Measurements from ENCODE around the gene TBC1D4.

Gene TBC1D4

DNA sequence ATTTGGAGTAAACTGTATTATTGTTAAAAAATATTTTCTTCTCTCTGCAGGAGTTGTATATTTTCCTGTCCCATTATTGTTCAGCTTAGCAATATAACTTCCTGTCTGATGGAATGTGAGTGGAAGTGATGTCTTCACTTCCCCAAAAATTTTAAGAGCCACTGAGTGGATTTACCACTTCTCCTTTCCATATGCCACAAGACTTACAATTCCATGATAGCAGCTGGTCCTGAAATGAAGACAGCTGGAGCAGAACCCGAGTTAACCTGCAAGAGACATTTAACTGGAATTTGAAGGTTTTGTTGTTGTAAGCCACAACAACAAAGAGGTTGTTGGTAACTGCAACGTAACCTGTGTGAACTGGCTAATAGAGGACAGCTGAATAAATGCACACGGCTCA is 23.4 kb upstream of the TBC1D4 start:
- no peak overlapping the region for H3K14ac ChIP-seq (ENCODE audit: low read length in 2 of 2)
- H2AK5ac ChIP-seq (ENCODE audit: low read length, severe bottlenecking) = no peak overlapping the region
- H3K79me1 ChIP-seq (replicated peaks; ENCODE audit: low read length, poor library complexity, severe bottlenecking) = no peaks in the 10 kb centered on the region
- no peak overlapping the region for H4K8ac ChIP-seq (ENCODE audit: low read length)
- no peaks in the 10 kb centered on the region for H3K9me3 ChIP-seq (ENCODE audit: control insufficient read depth, low read length)
- H3K4ac ChIP-seq (ENCODE audit: low read depth in 1 of 2, low read length in 2 of 2) = no peak overlapping the region
- no peaks in the 10 kb centered on the region for H3K36me3 ChIP-seq (ENCODE audit: control insufficient read depth in 1 of 2, insufficient read depth in 2 of 2, low read depth in 1 of 2, low read length in 2 of 2)
- H3K27me3 ChIP-seq (ENCODE audit: control insufficient read depth in 1 of 2, insufficient read depth in 1 of 2, low read length in 2 of 2) = no peaks in the 10 kb centered on the region
- H3K9ac ChIP-seq (ENCODE audit: low read length) = no peak overlapping the region
- DNase-seq = no peak
- WGBS = 66% methylated on average over 2 of the region's 3 CpGs
- no peak overlapping the region for H2BK120ac ChIP-seq (ENCODE audit: low read depth, low read length)
- no peak overlapping the region for H3K27ac ChIP-seq (ENCODE audit: low read length, poor library complexity, severe bottlenecking)
- H4K91ac ChIP-seq (ENCODE audit: low read length) = no peak overlapping the region
- no peak overlapping the region for H2AFZ ChIP-seq (ENCODE audit: low read depth, low read length)
- no peak overlapping the region for H3K18ac ChIP-seq (ENCODE audit: low read depth in 1 of 2, low read length in 2 of 2)
- no peak overlapping the region for H3K23ac ChIP-seq (ENCODE audit: low read length in 2 of 2)
- no peak overlapping the region for H2BK15ac ChIP-seq (ENCODE audit: low read depth, poor library complexity, severe bottlenecking)
- H3K4me3 ChIP-seq (ENCODE audit: insufficient read depth in 1 of 2, low read depth in 1 of 2, low read length in 2 of 2) = no peak overlapping the region
- no peak overlapping the region for H2BK5ac ChIP-seq (ENCODE audit: low read depth, low read length, poor library complexity, severe bottlenecking)
- H3K4me2 ChIP-seq (ENCODE audit: low read length, poor library complexity, severe bottlenecking) = no peak overlapping the region
- no peak overlapping the region for H2BK12ac ChIP-seq (ENCODE audit: low read length in 2 of 2)
- H3K4me1 ChIP-seq (ENCODE audit: control insufficient read depth, insufficient read depth, low read depth, low read length) = no peaks in the 10 kb centered on the region

DNA sequence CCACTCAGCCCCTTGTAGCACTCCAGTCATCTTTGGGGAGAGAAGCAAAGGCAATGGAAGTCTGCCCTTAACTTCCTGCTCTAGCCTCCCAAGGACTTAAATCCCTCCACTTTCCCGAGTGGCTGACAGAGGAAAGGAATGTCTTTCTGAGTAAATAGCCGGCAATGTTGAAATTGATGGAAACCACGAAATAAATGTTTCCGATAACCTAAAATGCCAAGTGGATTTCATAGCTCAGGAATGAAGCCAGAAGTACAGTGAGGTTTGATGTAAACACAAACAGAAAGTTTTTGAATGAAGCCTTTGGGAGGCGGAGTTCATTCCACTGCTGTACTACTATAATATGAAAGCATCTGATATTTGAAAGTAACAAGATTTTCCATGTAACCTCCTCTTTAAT is 14.0 kb upstream of the TBC1D4 start:
- Histone ChIP-seq H2AK5ac (ENCODE audit: low read length, severe bottlenecking) (no peak overlapping the region), H3K9ac (ENCODE audit: low read length) (no peak overlapping the region), H3K18ac (ENCODE audit: low read depth in 1 of 2, low read length in 2 of 2) (no peak overlapping the region), H2BK15ac (ENCODE audit: low read depth, poor library complexity, severe bottlenecking) (no peak overlapping the region), H3K4ac (ENCODE audit: low read depth in 1 of 2, low read length in 2 of 2) (no peak overlapping the region), H3K4me1 (ENCODE audit: control insufficient read depth, insufficient read depth, low read depth, low read length) (no peaks in the 10 kb centered on the region), H2AFZ (ENCODE audit: low read depth, low read length) (no peak overlapping the region), H4K91ac (ENCODE audit: low read length) (no peak overlapping the region), H2BK120ac (ENCODE audit: low read depth, low read length) (no peak overlapping the region), H4K8ac (ENCODE audit: low read length) (no peak overlapping the region), H3K23ac (ENCODE audit: low read length in 2 of 2) (no peak overlapping the region), H3K27me3 (ENCODE audit: control insufficient read depth in 1 of 2, insufficient read depth in 1 of 2, low read length in 2 of 2) (no peaks in the 10 kb centered on the region), H2BK5ac (ENCODE audit: low read depth, low read length, poor library complexity, severe bottlenecking) (no peak overlapping the region), H3K14ac (ENCODE audit: low read length in 2 of 2) (no peak overlapping the region), H3K27ac (ENCODE audit: low read length, poor library complexity, severe bottlenecking) (no peak overlapping the region), H3K36me3 (ENCODE audit: control insufficient read depth in 1 of 2, insufficient read depth in 2 of 2, low read depth in 1 of 2, low read length in 2 of 2) (no peaks in the 10 kb centered on the region), H3K4me2 (ENCODE audit: low read length, poor library complexity, severe bottlenecking) (no peak overlapping the region), H3K9me3 (ENCODE audit: control insufficient read depth, low read length) (no peaks in the 10 kb centered on the region), H2BK12ac (ENCODE audit: low read length in 2 of 2) (no peak overlapping the region), H3K79me1 (replicated peaks; ENCODE audit: low read length, poor library complexity, severe bottlenecking) (no peaks in the 10 kb centered on the region), H3K4me3 (ENCODE audit: insufficient read depth in 1 of 2, low read depth in 1 of 2, low read length in 2 of 2) (no peak overlapping the region)
- DNase-seq = peak; percentile 68
- 4% methylated on average over 4 of the region's 5 CpGs for WGBS

DNA sequence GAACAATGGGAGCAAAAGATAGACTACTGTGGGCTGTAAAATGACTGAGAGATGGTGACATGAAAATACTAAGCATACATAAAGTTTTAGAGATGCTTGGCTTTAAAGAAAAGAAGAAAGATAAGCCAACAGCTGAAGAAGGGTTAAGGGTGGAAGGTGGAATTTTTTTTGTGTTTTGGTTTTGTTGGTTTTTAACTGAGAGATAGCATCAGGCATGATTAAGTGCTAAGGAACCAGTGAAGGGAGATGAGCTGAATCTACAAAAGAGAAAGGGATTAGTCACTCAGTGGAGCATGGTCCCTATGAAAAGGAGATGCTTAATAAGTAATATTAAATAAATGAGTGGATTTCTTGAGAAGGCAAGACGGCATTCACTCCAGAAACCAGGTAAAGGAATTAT is 12.5 kb upstream of the TBC1D4 start:
- Histone ChIP-seq H3K27me3 (ENCODE audit: control insufficient read depth in 1 of 2, insufficient read depth in 1 of 2, low read length in 2 of 2) (no peaks in the 10 kb centered on the region), H3K4me2 (ENCODE audit: low read length, poor library complexity, severe bottlenecking) (no peak overlapping the region), H3K4me3 (ENCODE audit: insufficient read depth in 1 of 2, low read depth in 1 of 2, low read length in 2 of 2) (no peak overlapping the region), H4K91ac (ENCODE audit: low read length) (no peak overlapping the region), H3K79me1 (replicated peaks; ENCODE audit: low read length, poor library complexity, severe bottlenecking) (no peaks in the 10 kb centered on the region), H2BK15ac (ENCODE audit: low read depth, poor library complexity, severe bottlenecking) (no peak overlapping the region), H3K4ac (ENCODE audit: low read depth in 1 of 2, low read length in 2 of 2) (no peak overlapping the region), H3K27ac (ENCODE audit: low read length, poor library complexity, severe bottlenecking) (no peak overlapping the region), H4K8ac (ENCODE audit: low read length) (no peak overlapping the region), H2BK120ac (ENCODE audit: low read depth, low read length) (no peak overlapping the region), H2BK5ac (ENCODE audit: low read depth, low read length, poor library complexity, severe bottlenecking) (no peak overlapping the region), H2AK5ac (ENCODE audit: low read length, severe bottlenecking) (no peak overlapping the region), H2AFZ (ENCODE audit: low read depth, low read length) (no peak overlapping the region), H3K18ac (ENCODE audit: low read depth in 1 of 2, low read length in 2 of 2) (no peak overlapping the region), H3K9me3 (ENCODE audit: control insufficient read depth, low read length) (no peaks in the 10 kb centered on the region), H2BK12ac (ENCODE audit: low read length in 2 of 2) (no peak overlapping the region), H3K9ac (ENCODE audit: low read length) (no peak overlapping the region), H3K14ac (ENCODE audit: low read length in 2 of 2) (no peak overlapping the region), H3K4me1 (ENCODE audit: control insufficient read depth, insufficient read depth, low read depth, low read length) (peaks cover under 1% of the 10 kb centered on the region), H3K36me3 (ENCODE audit: control insufficient read depth in 1 of 2, insufficient read depth in 2 of 2, low read depth in 1 of 2, low read length in 2 of 2) (no peaks in the 10 kb centered on the region), H3K23ac (ENCODE audit: low read length in 2 of 2) (no peak overlapping the region)
- WGBS = 95% methylated on average over 1 of the region's 1 CpG
- DNase-seq = no peak

GRCh38 chr13:75493156-75493555 is 11.2 kb upstream of the TBC1D4 start:
- Histone ChIP-seq H3K4me2 (ENCODE audit: low read length, poor library complexity, severe bottlenecking) (no peak overlapping the region), H3K4ac (ENCODE audit: low read depth in 1 of 2, low read length in 2 of 2) (no peak overlapping the region), H3K14ac (ENCODE audit: low read length in 2 of 2) (no peak overlapping the region), H4K8ac (ENCODE audit: low read length) (no peak overlapping the region), H3K9me3 (ENCODE audit: control insufficient read depth, low read length) (no peaks in the 10 kb centered on the region), H2BK5ac (ENCODE audit: low read depth, low read length, poor library complexity, severe bottlenecking) (no peak overlapping the region), H3K23ac (ENCODE audit: low read length in 2 of 2) (no peak overlapping the region), H3K4me1 (ENCODE audit: control insufficient read depth, insufficient read depth, low read depth, low read length) (peaks cover 2% of the 10 kb centered on the region), H2AFZ (ENCODE audit: low read depth, low read length) (no peak overlapping the region), H3K27ac (ENCODE audit: low read length, poor library complexity, severe bottlenecking) (no peak overlapping the region), H2BK120ac (ENCODE audit: low read depth, low read length) (no peak overlapping the region), H2BK15ac (ENCODE audit: low read depth, poor library complexity, severe bottlenecking) (no peak overlapping the region), H4K91ac (ENCODE audit: low read length) (no peak overlapping the region), H3K4me3 (ENCODE audit: insufficient read depth in 1 of 2, low read depth in 1 of 2, low read length in 2 of 2) (no peak overlapping the region), H3K18ac (ENCODE audit: low read depth in 1 of 2, low read length in 2 of 2) (no peak overlapping the region), H2BK12ac (ENCODE audit: low read length in 2 of 2) (no peak overlapping the region), H2AK5ac (ENCODE audit: low read length, severe bottlenecking) (no peak overlapping the region), H3K9ac (ENCODE audit: low read length) (no peak overlapping the region), H3K36me3 (ENCODE audit: control insufficient read depth in 1 of 2, insufficient read depth in 2 of 2, low read depth in 1 of 2, low read length in 2 of 2) (no peaks in the 10 kb centered on the region), H3K27me3 (ENCODE audit: control insufficient read depth in 1 of 2, insufficient read depth in 1 of 2, low read length in 2 of 2) (no peaks in the 10 kb centered on the region), H3K79me1 (replicated peaks; ENCODE audit: low read length, poor library complexity, severe bottlenecking) (no peaks in the 10 kb centered on the region)
- no peak for DNase-seq
